Adipose tissue (tissue), 3 donors: Measurements from ENCODE around the gene OPA1. TPM values are rescaled to one million over a fixed set of nuclear protein-coding genes. Genes with fewer than 3 reads are reported as not detected.

ENCODE experiments used
- H3K27ac ChIP-seq: one replicate; pipeline ENCODE4 v1.5.1; 2013; ENCODE audit warnings: low read depth, low read length
- WGBS, 3 donors: extraction: QIAGEN DNeasy Blood & Tissue Kit; methylation state at CpG; one replicate each; pipeline ENCODE4 v1.1.7; 2013; 5-methylcytosine and 5-hydroxymethylcytosine counted together
- polyA plus RNA-seq, 3 donors: library from polyadenylated mRNA; stranded (reverse); fragments of 200-250 nt; gene quantifications; one replicate each; pipeline ENCODE4 v1.2.3, GENCODE V29; 2013
- donor health status: healthy with polysubstance abuse.
- donor health status: Bipolar disorder and iron deficiency.
- donor health status: healthy.

Gene OPA1
- polyA plus RNA-seq, 3 donors, result 10.5 to 19.1 (median 17.8) TPM

- WGBS, 3 donors, result 80 to 93% (median 92%) methylated on average over 7 of the region's 7 CpGs
- H3K27ac ChIP-seq, result no peak overlapping the region
Observed at GRCh38 chr3:193719735-193720134, 126.7 kb downstream of the OPA1 start.

- 92 to 97% (median 95%) methylated on average over 3 of the region's 3 CpGs for WGBS, 3 donors
- H3K27ac ChIP-seq, result no peak overlapping the region
Observed at GRCh38 chr3:193720169-193720568, 127.2 kb downstream of the OPA1 start.

- H3K27ac ChIP-seq, result no peak overlapping the region
- 85 to 92% (median 85%) methylated on average over 3 of the region's 3 CpGs for WGBS, 3 donors
Observed at GRCh38 chr3:193722566-193722965, 129.6 kb downstream of the OPA1 start.

- H3K27ac ChIP-seq, result no peak overlapping the region
- 76 to 81% (median 80%) methylated on average over 6 of the region's 6 CpGs for WGBS, 3 donors
Observed at GRCh38 chr3:193727089-193727488, 134.1 kb downstream of the OPA1 start.

- WGBS, 3 donors, result 89 to 98% (median 91%) methylated on average over 7 of the region's 7 CpGs
- no peak overlapping the region for H3K27ac ChIP-seq
Observed at GRCh38 chr3:193728429-193729087, 135.6 kb downstream of the OPA1 start.

- no peak overlapping the region for H3K27ac ChIP-seq
Observed at GRCh38 chr3:193729088-193729465, 136.1 kb downstream of the OPA1 start.

GRCh38 chr3:193729601-193730000, 136.6 kb downstream of the OPA1 start:
- no peak overlapping the region for H3K27ac ChIP-seq

More at GRCh38 chr3:193729088-193729465, 136.1 kb downstream of the OPA1 start:
- 82 to 84% (median 82%) methylated on average over 6 of the region's 6 CpGs for WGBS, 3 donors

GRCh38 chr3:193730511-193730910, 137.5 kb downstream of the OPA1 start:
- WGBS, 3 donors, result 73 to 75% (median 74%) methylated on average over 8 of the region's 8 CpGs
- H3K27ac ChIP-seq, result no peak overlapping the region

GRCh38 chr3:193730976-193731375, 138.0 kb downstream of the OPA1 start:
- H3K27ac ChIP-seq, result no peak overlapping the region
- WGBS, 3 donors, result 76 to 77% (median 77%) methylated on average over 14 of the region's 14 CpGs

GRCh38 chr3:193731656-193732055, 138.6 kb downstream of the OPA1 start:
- WGBS, 3 donors, result 70 to 75% (median 74%) methylated on average over 4 of the region's 4 CpGs
- H3K27ac ChIP-seq, result no peak overlapping the region

- 77 to 85% (median 80%) methylated on average over 9 of the region's 9 CpGs for WGBS, 3 donors
Observed at GRCh38 chr3:193732391-193732790, 139.4 kb downstream of the OPA1 start.

GRCh38 chr3:193732827-193733226, 139.8 kb downstream of the OPA1 start:
- H3K27ac ChIP-seq, result no peak overlapping the region
- 91 to 98% (median 97%) methylated on average over 2 of the region's 2 CpGs for WGBS, 3 donors

More at GRCh38 chr3:193732391-193732790, 139.4 kb downstream of the OPA1 start:
- H3K27ac ChIP-seq, result no peak overlapping the region

- 36 to 87% (median 81%) methylated on average over 15 of the region's 15 CpGs for WGBS, 3 donors
- no peak overlapping the region for H3K27ac ChIP-seq
Observed at GRCh38 chr3:193734737-193735366, 141.8 kb downstream of the OPA1 start.

- no peak overlapping the region for H3K27ac ChIP-seq
Observed at GRCh38 chr3:193735850-193736249, 142.8 kb downstream of the OPA1 start.

GRCh38 chr3:193736616-193737015, 143.6 kb downstream of the OPA1 start:
- 92 to 94% (median 93%) methylated on average over 8 of the region's 8 CpGs for WGBS, 3 donors
- H3K27ac ChIP-seq, result no peak overlapping the region

- no peak overlapping the region for H3K27ac ChIP-seq
- WGBS, 3 donors, result 67 to 92% (median 92%) methylated on average over 17 of the region's 17 CpGs
Observed at GRCh38 chr3:193737191-193737751, 144.3 kb downstream of the OPA1 start.

- H3K27ac ChIP-seq, result no peak overlapping the region
- WGBS, 3 donors, result 89 to 96% (median 90%) methylated on average over 4 of the region's 4 CpGs
Observed at GRCh38 chr3:193742628-193743027, 149.6 kb downstream of the OPA1 start.

- 24 to 43% (median 39%) methylated on average over 8 of the region's 8 CpGs for WGBS, 3 donors
- no peak overlapping the region for H3K27ac ChIP-seq
Observed at GRCh38 chr3:193743702-193744047, 150.7 kb downstream of the OPA1 start.

GRCh38 chr3:193744048-193744821, 151.2 kb downstream of the OPA1 start:
- 61 to 81% (median 78%) methylated on average over 13 of the region's 13 CpGs for WGBS, 3 donors
- no peak overlapping the region for H3K27ac ChIP-seq
